GM19463 (cell line): ENCODE measurements around the gene HIGD1A.
"Not testable (repeated sequence)": the region's sequence is repeated elsewhere in the genome, so short reads cannot be mapped to it uniquely, and the experiment has no call there.

Experiments used
- ATAC-seq: cut with Tn5 transposase; IDR thresholded peaks from one replicate; pipeline ENCODE4 v1.9.1; 2021; ENCODE audit warnings: mild to moderate bottlenecking, moderate library complexity; ENCODE audit not compliant: unreplicated experiment

The HIGD1A gene

GRCh38 chr3:42829628-42830436, 25.5 kb upstream of the HIGD1A start:
- no peak for ATAC-seq

GRCh38 chr3:42829083-42829627, 24.9 kb upstream of the HIGD1A start:
- no peak for ATAC-seq

DNA sequence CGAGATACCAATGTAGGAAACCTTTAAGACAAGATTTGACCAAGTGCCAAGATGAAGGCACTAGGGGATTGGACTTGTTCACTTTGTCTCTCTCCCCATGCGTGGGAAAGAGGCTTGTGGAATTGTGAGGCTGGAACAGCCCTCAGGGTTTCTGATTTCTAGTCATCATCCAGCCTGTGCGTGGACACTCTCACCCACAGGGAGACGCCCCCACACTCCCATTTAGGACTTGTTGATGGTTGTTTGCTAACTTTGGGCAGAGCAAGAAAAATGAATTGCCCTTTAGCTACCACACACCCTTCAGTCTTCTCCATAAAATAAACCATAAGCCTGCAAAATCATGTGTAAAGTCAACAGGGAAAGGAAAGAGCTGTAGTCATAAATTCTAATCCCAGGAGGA, 23.4 kb upstream of the HIGD1A start:
- no peak for ATAC-seq

- ATAC-seq: no peak
Observed at GRCh38 chr3:42827023-42827422, 22.7 kb upstream of the HIGD1A start.

DNA sequence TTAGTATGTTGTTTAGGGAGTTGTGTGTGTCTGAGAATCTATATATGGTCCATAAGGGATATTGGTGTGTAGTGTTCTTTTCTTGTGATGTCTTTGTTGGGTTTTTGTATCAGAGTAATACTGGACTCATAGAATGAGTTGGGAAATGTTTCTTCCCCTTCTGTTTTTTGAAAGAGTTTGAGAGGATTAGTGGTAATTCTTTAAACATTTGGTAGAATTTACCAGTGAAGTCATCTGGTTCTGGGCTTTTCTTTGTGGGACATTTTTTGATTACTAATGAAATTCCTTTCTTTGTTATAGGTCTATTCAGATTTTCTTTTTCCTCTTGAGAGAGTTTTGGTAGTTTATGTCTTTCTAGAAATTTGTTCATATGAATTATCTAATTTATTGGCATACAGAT, 21.9 kb upstream of the HIGD1A start:
- no peak for ATAC-seq

GRCh38 chr3:42823351-42823750, 19.1 kb upstream of the HIGD1A start:
- ATAC-seq: no peak

DNA sequence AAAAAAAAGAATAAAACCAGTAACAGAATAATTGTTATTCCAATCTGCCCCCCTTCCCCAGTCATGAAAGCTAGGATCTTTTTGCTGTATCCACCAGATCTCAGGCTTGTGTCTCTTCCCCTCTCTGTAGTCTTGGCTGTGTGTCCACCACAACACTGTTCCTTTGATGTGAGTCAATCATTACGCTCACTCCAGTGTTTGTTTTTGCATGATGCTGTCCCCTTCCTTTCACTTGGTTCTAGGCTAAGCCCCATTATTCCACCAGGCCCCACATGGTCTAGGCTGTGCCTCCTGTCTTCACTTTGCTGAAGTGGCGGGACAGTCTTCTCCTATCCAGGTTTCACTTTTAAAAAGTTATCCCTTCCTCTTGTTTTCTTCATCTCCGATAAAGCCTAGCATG, 18.5 kb upstream of the HIGD1A start:
- ATAC-seq: no peak

- no peak for ATAC-seq
Observed at GRCh38 chr3:42820746-42821051, 16.4 kb upstream of the HIGD1A start.

DNA sequence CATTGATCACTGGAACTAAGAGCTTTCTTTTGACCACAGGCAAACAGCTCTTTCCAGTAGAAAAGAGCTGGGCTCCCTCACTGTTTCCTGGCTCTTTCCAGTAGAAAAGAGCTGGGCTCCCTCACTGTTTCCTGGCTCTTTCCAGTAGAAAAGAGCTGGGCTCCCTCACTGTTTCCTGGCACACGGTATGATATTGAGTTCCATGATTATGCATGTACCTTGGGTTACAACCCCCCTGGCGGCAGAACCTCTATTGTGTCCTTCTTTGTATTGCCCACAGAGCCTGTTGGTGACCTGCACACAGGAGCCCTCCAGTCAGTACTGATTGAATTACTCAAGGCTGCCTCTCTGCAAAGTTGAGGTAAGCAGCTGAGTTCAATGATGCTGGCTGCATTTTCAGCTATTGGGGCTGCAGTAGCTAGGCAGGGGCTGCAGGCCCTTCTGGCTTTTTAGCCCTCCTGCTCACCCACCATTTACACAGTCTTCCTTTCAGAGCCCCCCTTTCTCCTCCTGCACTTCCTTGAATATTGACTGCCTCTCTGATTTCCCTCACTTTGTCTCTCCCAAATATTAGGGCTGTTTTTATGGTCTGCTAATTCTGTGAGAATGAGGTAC, 15.2 kb upstream of the HIGD1A start:
- ATAC-seq: no peak

GRCh38 chr3:42815826-42816225, 11.5 kb upstream of the HIGD1A start:
- ATAC-seq: no peak

- no peak for ATAC-seq
Observed at GRCh38 chr3:42814914-42815507, 10.7 kb upstream of the HIGD1A start.

GRCh38 chr3:42814246-42814645, 10.0 kb upstream of the HIGD1A start:
- no peak for ATAC-seq

GRCh38 chr3:42811118-42811883, 7.0 kb upstream of the HIGD1A start:
- ATAC-seq: not testable (repeated sequence)

DNA sequence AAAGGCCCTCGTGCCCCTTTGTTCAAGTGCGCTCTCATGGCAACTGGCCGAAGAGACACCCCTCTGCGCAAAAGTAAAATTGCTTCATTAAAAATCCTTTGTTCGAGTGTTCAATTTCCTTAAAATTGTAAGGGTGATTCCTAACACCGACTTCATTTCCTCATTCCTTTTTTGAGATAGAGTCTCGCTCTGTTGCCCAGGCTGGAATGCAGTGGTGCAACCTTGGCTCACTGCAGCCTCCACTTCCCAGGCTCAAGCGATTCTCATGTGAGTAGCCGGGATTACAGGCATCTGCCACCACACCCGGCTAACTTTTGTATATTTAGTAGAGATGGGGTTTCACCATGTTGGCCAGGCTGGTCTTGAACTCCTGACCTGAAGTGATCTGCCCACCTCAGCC, 6.4 kb upstream of the HIGD1A start:
- not testable (repeated sequence) for ATAC-seq

GRCh38 chr3:42809202-42809601, 4.9 kb upstream of the HIGD1A start, which contains the start of gene ACKR2:
Gene ACKR2 (plus strand): TSS chr3:42809445. CDS start chr3:42864503, 55,058 bp downstream.
- ATAC-seq: no peak

DNA sequence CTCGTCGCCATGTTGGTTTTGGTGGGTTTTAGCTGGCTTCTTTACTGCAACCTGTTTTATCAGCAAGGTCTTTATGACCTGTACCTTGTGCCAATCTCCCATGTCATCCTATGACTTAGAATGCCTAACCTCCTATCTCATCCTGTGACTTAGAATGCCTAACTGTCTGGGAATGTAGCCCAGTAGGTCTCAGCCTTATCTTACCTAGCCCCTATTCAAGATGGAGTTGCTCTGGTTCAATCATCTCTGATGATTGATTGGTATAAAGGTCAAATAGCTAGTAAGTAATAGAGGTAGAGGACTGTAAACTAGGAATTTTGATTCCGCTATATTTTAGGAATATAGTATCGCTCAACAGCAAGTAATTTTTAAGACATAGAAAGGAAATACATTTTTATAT, 3.6 kb upstream of the HIGD1A start:
- ATAC-seq: no peak

- no peak for ATAC-seq
Observed at GRCh38 chr3:42805141-42805821, 991 bp upstream of the HIGD1A start.

DNA sequence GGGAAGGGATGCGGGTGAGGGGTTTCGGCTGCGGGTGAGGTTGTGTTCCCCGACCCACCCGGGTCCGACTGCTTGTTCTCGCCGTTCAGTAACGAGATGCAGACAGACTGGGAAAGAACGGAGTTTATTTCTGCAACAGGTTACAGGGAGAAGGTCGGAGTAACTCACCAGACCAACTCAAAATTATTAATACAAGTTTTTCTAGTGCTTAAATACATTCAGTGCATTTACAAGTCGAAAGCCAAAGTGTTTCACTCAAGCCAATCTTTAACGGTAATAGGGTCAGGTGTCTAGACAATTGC, 492 bp upstream of the HIGD1A start:
- ATAC-seq: peak; percentile 7

DNA sequence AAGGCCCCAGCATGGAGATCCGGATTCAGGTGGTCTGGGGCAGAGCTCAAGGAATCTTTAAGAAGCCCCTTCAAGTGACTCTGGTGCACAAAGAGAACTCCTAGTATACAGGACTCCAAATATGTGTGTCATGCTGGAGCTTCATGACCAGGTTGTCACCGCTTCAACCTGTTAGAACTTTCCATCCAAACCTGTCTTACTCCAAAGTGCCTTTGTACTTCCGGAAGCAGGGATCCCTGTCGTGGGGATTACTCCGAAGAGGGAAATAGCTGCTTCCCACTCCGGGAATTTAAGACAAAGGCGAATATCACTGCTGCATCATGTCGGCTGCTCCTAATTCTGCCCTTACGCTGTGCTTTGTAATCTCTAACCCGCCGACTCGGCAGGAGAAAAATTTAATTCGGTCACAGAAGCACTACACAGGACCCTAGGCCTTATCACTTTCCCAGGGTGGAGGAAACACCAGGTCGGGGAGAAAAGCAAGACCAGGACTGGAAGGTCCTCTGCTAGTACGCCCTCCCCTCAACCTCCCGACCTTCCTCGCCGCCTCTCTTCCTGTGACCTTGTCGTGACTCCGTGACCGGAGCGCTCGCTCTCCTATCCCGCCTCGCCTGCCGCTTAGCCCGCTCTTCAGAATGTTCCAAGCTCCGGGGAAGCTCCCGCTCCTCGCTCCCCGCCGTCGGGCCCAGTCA, 730 bp downstream of the HIGD1A start:
- ATAC-seq: peak; percentile 10

- ATAC-seq: no peak
Observed at GRCh38 chr3:42802876-42803413, 1.3 kb downstream of the HIGD1A start.
